H1 (cell line): Measurements from ENCODE around the gene ACTBL2. TPM values are rescaled to one million over a fixed set of nuclear protein-coding genes. Genes with fewer than 3 reads are reported as not detected.

Source experiments
- polyA plus RNA-seq, 7 experiments: library from polyadenylated mRNA; depleted of rRNA in 3 of 7; stranded (reverse) in 5 of 7; unstranded in 2 of 7; fragments of >200 nt in 5 of 7; fragments of 200-250 nt in 2 of 7; gene quantifications; 1 replicate in 5 of 7; 2 replicates in 1 of 7; 4 replicates in 1 of 7; pipeline versions ENCODE4 v1.2.1 to v1.2.3, GENCODE V29; 2011 to 2013; ENCODE audit warnings: missing spikeins in 2 of 7, mixed read lengths in 2 of 7
- total RNA-seq: library from RNA; stranded (reverse); fragmentation: NEBNext Ultra II Directional; extraction: Animal tissue kit (Norgen Biotek cat#: 25700); gene quantifications from 2 replicates; pipeline ENCODE4 v1.2.1, GENCODE V29; 2021
- TF ChIP-seq, protein P1 (sequence below): fragments of 300-600 bp; sonication (generic); IDR thresholded peaks from 2 replicates; pipeline ENCODE4 v1.7.1; 2012; ENCODE audit warnings: low read length, moderate library complexity, mild to moderate bottlenecking, inconsistent platforms; ENCODE audit not compliant: insufficient replicate concordance

ACTBL2 gene
- total and polyA plus RNA-seq, 2 of the 8 experiments (the other 6 are each of a cell fraction or from before 2014, with no cell fraction given), result not detected

DNA sequence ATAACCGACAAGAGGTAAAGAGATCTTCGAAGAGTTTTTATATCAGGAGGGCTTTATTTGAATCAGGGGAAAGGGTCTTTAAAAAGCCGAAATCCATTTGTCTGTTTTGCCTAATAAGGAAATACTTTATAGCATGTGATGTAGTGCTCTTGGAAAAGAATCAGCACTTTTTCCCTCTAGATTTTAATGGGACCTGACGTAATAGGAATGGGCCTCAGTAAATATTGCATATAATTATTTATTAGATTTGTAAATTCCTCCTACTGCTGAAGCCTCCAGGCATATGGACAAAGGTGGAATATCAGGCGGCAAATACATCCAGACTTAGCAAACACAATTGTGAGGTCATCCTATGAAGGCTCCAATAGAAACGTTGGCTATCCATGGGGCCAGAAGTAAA is 50.9 kb downstream of the ACTBL2 start (continued):
- TF ChIP-seq, protein P1, sequence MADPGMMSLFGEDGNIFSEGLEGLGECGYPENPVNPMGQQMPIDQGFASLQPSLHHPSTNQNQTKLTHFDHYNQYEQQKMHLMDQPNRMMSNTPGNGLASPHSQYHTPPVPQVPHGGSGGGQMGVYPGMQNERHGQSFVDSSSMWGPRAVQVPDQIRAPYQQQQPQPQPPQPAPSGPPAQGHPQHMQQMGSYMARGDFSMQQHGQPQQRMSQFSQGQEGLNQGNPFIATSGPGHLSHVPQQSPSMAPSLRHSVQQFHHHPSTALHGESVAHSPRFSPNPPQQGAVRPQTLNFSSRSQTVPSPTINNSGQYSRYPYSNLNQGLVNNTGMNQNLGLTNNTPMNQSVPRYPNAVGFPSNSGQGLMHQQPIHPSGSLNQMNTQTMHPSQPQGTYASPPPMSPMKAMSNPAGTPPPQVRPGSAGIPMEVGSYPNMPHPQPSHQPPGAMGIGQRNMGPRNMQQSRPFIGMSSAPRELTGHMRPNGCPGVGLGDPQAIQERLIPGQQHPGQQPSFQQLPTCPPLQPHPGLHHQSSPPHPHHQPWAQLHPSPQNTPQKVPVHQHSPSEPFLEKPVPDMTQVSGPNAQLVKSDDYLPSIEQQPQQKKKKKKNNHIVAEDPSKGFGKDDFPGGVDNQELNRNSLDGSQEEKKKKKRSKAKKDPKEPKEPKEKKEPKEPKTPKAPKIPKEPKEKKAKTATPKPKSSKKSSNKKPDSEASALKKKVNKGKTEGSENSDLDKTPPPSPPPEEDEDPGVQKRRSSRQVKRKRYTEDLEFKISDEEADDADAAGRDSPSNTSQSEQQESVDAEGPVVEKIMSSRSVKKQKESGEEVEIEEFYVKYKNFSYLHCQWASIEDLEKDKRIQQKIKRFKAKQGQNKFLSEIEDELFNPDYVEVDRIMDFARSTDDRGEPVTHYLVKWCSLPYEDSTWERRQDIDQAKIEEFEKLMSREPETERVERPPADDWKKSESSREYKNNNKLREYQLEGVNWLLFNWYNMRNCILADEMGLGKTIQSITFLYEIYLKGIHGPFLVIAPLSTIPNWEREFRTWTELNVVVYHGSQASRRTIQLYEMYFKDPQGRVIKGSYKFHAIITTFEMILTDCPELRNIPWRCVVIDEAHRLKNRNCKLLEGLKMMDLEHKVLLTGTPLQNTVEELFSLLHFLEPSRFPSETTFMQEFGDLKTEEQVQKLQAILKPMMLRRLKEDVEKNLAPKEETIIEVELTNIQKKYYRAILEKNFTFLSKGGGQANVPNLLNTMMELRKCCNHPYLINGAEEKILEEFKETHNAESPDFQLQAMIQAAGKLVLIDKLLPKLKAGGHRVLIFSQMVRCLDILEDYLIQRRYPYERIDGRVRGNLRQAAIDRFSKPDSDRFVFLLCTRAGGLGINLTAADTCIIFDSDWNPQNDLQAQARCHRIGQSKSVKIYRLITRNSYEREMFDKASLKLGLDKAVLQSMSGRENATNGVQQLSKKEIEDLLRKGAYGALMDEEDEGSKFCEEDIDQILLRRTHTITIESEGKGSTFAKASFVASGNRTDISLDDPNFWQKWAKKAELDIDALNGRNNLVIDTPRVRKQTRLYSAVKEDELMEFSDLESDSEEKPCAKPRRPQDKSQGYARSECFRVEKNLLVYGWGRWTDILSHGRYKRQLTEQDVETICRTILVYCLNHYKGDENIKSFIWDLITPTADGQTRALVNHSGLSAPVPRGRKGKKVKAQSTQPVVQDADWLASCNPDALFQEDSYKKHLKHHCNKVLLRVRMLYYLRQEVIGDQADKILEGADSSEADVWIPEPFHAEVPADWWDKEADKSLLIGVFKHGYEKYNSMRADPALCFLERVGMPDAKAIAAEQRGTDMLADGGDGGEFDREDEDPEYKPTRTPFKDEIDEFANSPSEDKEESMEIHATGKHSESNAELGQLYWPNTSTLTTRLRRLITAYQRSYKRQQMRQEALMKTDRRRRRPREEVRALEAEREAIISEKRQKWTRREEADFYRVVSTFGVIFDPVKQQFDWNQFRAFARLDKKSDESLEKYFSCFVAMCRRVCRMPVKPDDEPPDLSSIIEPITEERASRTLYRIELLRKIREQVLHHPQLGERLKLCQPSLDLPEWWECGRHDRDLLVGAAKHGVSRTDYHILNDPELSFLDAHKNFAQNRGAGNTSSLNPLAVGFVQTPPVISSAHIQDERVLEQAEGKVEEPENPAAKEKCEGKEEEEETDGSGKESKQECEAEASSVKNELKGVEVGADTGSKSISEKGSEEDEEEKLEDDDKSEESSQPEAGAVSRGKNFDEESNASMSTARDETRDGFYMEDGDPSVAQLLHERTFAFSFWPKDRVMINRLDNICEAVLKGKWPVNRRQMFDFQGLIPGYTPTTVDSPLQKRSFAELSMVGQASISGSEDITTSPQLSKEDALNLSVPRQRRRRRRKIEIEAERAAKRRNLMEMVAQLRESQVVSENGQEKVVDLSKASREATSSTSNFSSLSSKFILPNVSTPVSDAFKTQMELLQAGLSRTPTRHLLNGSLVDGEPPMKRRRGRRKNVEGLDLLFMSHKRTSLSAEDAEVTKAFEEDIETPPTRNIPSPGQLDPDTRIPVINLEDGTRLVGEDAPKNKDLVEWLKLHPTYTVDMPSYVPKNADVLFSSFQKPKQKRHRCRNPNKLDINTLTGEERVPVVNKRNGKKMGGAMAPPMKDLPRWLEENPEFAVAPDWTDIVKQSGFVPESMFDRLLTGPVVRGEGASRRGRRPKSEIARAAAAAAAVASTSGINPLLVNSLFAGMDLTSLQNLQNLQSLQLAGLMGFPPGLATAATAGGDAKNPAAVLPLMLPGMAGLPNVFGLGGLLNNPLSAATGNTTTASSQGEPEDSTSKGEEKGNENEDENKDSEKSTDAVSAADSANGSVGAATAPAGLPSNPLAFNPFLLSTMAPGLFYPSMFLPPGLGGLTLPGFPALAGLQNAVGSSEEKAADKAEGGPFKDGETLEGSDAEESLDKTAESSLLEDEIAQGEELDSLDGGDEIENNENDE, result no peak
- TF ChIP-seq, all 59 proteins: peak for 0
